Inflammatory macrophage (primary cell): ENCODE data around the gene SLFN12L.

ENCODE experiments used
- DNase-seq, 2 donors: peaks; one replicate each; pipeline ENCODE4 v3.0.0-alpha.2; 2020 to 2022

SLFN12L gene

DNA sequence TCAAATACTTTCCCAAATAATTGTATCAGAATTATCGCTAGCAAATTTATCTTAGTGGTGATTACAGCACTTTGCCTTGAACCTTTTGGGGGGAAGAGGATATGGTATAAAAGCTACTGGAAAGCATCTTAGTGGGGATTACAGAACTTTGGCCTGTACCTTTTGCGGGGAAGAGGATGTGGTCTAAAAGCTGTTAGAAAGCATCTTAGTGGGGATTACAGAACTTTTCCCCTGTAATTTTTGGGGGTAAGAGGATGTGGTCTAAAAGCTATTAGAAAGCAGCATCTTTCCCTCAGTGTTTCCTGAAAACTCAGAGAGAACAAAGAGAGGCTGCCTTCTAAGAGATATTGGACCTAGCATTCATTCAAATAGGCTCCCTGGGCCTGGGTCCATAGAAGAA, 109.2 kb downstream of the SLFN12L start:
- DNase-seq, result no peak

DNA sequence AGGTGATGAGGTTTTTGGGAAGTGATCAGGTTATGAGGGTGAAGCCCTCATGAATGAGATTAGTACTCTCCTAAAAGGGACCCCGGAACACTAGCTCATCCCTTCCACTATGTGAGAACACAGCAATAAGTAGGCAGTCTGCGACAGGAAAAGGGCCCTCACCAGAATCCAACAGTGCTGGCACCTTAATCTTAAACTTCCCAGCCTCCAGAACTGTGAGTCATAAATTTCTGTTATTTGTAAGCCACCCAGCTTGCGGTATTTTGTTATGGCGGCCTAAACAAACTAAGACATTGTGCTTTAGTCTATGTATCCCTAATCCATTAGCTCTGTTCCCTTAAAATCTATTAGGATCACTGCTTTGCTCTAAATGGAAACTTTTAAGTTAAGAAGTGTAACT, 113.7 kb downstream of the SLFN12L start:
- no peak for DNase-seq
